CD4-positive, alpha-beta T cell treated with Interleukin-1 beta for 1 hour (primary cell): Measurements from ENCODE around the gene SRPRA.

ENCODE experiments used
- DNase-seq, 2 donors: peaks; one replicate each; pipeline ENCODE4 v3.0.0-alpha.2; 2020 to 2022

SRPRA gene

DNA sequence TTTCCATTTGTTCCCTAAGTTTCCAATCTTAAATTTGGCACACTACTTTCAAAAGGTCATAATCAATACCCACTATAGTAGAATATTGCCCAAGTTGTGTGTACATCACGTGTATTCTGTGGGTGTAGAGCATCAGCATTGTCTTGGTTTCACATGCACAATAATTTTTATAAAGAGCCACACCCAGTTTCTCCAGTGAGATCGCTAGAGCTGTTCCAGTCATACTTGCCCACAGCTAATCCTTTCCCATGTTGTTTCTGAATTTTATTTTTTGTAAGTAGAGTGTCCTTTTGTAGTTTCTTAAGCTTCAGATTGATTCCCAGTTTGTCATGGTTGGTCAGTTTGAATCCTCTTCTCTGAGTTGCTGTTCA is 43.4 kb downstream of the SRPRA start:
- DNase-seq = no peak

DNA sequence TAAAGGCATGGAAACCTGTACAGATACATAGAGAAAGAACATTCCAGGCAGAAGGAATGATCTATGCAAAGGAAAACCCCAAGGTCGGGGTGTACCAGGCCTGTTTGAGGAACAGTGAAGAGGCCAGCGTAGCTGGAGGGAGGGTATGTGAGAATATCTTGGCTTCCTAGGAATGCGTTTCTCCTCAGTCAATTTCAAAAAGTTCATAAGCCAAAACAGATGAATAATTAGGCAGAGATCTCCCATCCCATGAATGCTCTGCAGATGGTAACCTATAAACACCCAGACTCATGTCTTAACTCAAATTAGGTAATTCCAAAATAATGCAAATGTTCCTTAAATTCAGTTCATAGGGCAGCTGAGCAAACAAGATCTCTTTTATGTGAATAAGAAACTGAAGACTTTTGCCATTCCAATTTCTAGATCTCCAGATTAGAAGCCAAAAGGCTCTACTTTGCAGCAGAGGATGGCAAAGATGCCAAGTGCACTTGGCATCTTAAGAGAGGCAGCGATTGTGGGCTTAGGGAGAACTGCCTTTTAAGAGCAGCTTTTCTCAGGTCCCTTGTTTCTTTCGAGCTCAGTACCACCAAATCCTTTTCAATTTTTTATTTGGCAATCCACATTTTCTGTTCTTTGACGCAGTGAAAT is 43.9 kb downstream of the SRPRA start:
- no peak for DNase-seq

DNA sequence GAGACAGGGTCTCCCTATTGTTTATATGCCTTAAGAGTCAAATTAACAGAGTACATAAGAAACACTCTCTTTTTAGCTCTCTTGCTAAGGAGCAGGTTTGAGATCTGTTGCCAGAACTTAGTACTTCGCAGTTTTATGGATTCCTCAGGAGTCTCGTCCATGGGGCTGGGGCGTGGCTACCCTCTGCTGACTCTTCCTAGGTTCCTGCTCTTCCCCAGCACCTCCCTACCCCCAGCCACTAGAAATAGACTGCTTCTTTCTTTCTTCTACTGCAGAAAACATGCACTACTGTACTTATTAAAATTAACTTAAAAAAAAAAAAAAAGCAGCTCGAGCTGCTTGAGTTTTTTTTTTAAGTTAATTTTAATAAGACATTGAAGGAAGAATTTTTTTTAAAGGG is 49.1 kb downstream of the SRPRA start:
- no peak for DNase-seq

DNA sequence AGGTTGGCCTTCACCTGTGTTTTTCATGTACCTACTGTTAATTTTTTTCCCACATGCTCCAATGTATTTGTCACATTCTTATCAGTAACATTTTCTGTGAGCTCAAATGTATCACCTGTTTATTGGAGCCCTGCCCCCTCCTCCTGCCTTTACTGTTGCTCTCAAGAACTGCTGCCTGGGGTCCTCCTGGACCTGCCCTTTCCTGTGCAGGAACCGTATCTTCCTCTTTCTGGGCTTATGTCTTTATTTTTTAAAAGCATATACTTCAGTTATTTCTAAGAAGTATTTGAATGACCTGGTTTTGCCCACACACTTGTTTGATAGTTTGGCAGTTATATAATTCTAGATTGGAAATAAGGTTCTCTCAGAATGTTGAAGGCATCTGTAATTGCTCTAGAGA is 51.2 kb downstream of the SRPRA start:
- no peak for DNase-seq

DNA sequence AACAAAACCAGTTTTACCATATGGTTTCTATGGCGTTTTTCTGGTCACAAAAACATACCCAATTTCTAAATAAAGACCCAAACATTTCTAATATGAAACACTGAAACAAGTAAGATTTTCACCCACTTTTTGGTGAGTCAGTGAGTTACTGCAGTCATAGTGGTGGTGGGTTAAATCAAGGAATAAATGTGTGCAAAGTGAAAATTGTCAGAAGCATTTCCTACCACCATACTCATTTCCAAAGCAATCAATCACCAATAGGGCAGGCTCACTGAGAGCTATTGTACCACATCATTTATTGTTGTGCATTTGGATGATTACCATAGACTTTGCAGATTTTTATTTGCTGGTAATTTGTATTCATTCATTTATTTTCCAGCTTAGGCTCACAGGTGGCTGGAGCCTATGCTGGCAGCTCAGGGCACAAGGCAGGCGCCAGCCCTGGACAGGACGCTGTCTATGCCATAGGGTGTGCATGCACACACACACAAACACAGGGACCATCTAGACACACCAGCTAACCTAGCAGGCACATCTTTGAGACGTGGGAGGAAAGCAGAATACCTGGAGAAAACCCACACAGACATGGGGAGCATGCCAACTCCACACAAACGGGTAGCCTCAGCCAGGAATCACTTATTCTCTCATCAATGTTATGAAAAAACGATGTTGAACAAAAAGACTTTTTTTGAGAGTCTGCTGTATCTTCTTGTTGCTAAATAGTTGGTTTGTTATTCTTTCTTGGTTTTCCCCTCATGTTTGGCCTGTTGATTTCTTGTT is 52.0 kb downstream of the SRPRA start:
- no peak for DNase-seq

DNA sequence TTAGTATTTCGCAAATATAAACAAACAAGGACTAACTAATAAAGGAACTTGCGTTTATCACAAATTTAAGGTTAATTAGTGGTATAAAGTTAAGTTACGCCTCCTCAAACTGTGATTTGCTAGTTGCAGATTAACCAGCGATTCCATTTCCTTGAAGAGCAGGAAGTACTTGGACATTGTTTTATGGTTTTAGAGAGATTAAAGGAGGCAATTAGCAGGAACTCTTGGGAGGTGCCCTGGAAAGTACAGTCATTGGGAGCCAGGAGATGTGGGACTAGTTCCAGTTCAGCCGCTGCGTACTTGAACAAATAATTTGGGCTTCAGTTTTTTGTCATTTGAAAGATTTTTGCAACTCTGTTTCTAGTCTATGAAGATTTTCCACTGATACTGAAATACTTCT is 53.9 kb downstream of the SRPRA start:
- no peak for DNase-seq

DNA sequence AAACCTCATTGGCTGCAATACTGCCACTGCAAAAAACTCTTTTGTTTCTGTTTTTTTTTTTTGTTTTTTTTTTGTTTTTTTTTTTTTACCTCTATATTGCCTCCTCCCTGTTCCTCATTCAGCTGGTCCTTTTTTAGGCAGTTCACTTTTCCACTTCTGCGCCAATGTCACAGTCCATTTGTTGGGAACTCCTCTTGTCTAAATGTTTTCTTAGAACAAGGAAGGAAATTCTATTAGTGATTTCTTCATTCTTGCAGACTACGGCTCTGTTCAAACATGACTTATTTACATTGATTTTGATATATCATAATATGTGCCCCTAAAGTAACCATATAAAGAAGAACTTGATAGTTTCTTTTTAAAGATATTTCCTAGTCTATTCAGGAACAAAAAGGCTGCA is 54.3 kb downstream of the SRPRA start:
- DNase-seq = no peak
